Mesodermal cell (in vitro differentiated cells): ENCODE results near the gene HAS3.

Experiments
- H3K27ac ChIP-seq: 2 replicates; pipeline ENCODE4 v1.7.0; 2013; ENCODE audit warnings: mild to moderate bottlenecking, low read depth, low read length, moderate library complexity; ENCODE audit not compliant: severe bottlenecking
- H3K36me3 ChIP-seq: 2 replicates; pipeline ENCODE4 v1.7.1; 2013; ENCODE audit warnings: mild to moderate bottlenecking, low read length, moderate library complexity; ENCODE audit not compliant: control insufficient read depth, insufficient read depth
- H3K4me1 ChIP-seq: one replicate; pipeline ENCODE4 v1.7.1; 2013; ENCODE audit warnings: mild to moderate bottlenecking, low read length; ENCODE audit not compliant: insufficient read depth, control insufficient read depth, poor library complexity, severe bottlenecking
- H3K4me3 ChIP-seq: 2 replicates; pipeline ENCODE4 v1.7.0; 2013; ENCODE audit warnings: low read length, control low read depth, mild to moderate bottlenecking; ENCODE audit not compliant: insufficient read depth, poor library complexity, severe bottlenecking; ENCODE audit errors: extremely low read depth
- H3K9me3 ChIP-seq: 2 replicates; pipeline ENCODE4 v1.7.1; 2013; ENCODE audit warnings: mild to moderate bottlenecking, low read length, moderate library complexity; ENCODE audit not compliant: control insufficient read depth
- WGBS, 2 experiments: methylation state at CpG; one replicate each; pipeline ENCODE4 v1.1.5; 2013; ENCODE audit warnings: missing lambda C conversion rate in 2 of 2; ENCODE audit not compliant: insufficient coverage in 2 of 2; 5-methylcytosine and 5-hydroxymethylcytosine counted together

Gene HAS3

DNA sequence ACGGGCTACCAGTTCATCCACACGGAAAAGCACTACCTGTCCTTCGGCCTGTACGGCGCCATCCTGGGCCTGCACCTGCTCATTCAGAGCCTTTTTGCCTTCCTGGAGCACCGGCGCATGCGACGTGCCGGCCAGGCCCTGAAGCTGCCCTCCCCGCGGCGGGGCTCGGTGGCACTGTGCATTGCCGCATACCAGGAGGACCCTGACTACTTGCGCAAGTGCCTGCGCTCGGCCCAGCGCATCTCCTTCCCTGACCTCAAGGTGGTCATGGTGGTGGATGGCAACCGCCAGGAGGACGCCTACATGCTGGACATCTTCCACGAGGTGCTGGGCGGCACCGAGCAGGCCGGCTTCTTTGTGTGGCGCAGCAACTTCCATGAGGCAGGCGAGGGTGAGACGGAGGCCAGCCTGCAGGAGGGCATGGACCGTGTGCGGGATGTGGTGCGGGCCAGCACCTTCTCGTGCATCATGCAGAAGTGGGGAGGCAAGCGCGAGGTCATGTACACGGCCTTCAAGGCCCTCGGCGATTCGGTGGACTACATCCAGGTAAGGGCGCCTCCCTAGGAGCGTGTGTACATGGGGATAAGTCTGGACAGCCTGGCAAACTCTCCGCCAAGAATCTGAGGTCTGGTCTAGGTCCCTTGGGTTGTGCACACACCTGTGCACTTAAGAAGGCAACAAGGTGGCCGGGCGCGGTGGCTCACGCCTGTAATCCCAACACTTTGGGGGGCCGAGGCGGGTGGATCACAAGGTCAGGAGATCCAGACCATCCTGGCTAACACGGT lies 4.2 kb downstream of the HAS3 start:
- Histone ChIP-seq H3K4me3 (no peak overlapping the region), H3K36me3 (peaks cover 27% of the 10 kb centered on the region), H3K27ac (no peak overlapping the region), H3K4me1 (peaks cover 11% of the 10 kb centered on the region), H3K9me3 (no peaks in the 10 kb centered on the region)
- WGBS, 2 experiments = 95 to 96% methylated on average over 40 to 47 of the region's 48 CpGs

DNA sequence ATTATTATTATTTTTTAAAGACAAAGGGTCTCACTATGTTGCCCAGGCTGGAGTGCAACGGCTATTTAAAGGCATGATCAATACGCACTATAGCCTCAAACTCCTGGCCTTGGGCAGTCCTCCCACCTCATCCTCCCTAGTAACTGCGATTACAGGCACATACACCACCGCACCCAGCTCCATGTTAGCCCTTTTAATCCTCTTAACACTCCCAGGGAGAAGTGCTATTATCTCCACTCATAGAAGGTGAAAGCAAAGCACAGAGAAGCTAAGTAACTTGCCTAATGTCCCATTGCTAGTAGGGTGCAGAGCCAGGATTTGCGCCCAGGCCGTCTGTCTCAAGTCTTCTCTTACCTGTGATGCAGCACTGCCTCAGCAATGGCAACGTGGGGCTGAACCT lies 5.0 kb downstream of the HAS3 start:
- Histone ChIP-seq H3K36me3 (peaks cover 34% of the 10 kb centered on the region), H3K4me3 (no peak overlapping the region), H3K9me3 (no peaks in the 10 kb centered on the region), H3K4me1 (peaks cover 11% of the 10 kb centered on the region), H3K27ac (no peak overlapping the region)
- WGBS, 2 experiments = 91 to 92% methylated on average over 6 to 7 of the region's 7 CpGs

DNA sequence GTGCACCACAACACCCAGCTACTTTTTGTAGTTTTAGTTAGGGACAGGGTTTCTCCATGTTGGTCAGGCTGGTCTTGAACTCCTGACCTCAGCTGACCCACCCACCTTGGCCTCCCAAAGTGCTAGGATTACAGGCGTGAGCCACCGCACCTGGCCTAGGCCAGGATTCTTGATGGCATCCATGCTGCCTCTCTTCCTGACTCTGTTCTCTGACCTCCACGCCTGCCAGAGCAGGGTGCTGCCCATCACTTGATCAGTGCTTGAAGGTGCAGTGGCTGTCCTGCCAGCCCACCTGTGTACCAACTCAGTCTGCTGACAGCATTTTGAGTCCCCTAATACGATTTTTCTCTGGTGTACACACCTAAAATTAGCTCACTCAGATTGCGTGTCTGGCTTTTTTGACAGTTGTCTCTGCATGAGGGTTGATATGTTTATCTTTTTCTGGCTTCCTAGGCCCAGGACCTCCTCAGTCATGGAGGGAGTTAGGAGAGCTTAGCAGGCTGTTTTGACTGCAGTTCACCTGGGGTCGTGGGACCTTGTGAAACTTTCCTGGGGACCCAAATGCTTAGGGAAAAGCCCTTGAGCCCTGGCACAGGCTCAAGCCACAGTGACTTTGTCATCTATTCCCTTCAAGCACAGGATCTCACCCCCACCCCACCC lies 5.9 kb downstream of the HAS3 start:
- Histone ChIP-seq H3K9me3 (no peaks in the 10 kb centered on the region), H3K27ac (no peak overlapping the region), H3K4me1 (peaks cover 11% of the 10 kb centered on the region), H3K4me3 (no peak overlapping the region), H3K36me3 (peaks cover 43% of the 10 kb centered on the region)
- 92 to 93% methylated on average over 5 to 6 of the region's 6 CpGs for WGBS, 2 experiments

DNA sequence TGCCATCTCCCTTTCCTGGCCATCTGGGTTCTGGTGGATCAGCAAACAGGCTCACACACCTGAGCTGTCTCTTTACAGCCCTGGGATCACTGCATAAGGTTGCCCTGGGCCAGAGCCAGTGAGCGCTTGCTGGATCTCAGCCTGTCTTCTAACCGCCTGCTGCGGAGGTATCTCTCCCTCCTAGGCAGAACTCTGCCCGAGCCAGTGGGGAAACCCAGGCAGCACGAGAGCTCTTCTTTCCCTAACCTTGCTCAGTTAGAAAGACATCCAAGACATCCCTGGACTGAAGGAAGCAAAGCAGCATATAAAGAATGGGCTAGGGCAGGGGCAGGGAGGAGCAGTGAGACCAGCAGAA lies 6.4 kb downstream of the HAS3 start:
- H3K4me3 ChIP-seq = no peak overlapping the region
- peaks cover 49% of the 10 kb centered on the region for H3K36me3 ChIP-seq
- 93 to 94% methylated on average over 5 of the region's 5 CpGs for whole genome bisulfite sequencing, 2 experiments

DNA sequence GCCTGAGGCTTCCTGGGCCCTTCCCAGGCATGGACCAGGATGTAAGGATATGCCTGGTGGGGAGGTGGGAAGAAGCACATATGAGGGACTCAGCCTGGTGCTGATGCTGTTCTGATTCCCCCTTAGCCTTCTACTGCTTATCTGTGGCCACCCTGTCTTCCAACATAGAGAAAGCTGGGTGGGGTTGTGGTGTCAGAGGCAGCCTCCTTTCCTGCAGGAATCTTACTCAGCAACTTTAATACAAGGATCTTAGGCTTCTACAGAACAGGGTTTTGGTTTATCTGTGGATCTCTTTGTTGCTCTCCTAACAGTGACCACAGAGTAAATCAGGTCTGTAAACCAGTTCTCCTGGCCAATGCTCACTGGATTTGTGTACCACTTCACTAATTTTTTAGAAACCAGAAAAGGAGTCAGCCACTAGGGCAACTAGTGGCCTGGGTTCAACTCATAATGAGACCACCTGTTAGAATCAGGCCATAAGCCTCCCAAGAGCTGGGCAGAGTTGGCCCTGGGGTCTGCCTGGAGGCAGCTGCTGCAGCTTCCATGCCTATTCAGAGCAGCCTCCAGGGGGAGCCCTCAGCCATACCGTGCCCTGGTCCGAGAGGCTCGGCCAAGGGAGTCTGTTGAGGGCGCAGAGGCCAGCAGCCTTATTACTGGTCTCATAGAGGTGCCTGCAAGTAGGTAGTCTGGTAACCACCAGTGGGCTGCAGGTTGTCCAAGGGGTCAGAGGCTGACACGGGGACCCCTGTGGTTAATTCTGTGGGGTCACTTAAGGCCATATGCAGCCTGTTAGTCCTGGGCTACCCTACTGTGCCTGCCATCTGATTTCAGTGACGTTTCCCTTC lies 7.1 kb downstream of the HAS3 start:
- peaks cover 55% of the 10 kb centered on the region for H3K36me3 ChIP-seq
- no peak overlapping the region for H3K4me3 ChIP-seq
- no peak overlapping the region for H3K27ac ChIP-seq
- H3K4me1 ChIP-seq = peaks cover 6% of the 10 kb centered on the region
- no peaks in the 10 kb centered on the region for H3K9me3 ChIP-seq
- 72 to 88% methylated on average over 2 to 6 of the region's 6 CpGs for WGBS, 2 experiments

More for the DNA sequence above, 6.4 kb downstream of the HAS3 start:
- Histone ChIP-seq H3K9me3 (no peaks in the 10 kb centered on the region), H3K27ac (no peak overlapping the region), H3K4me1 (peaks cover 9% of the 10 kb centered on the region)

DNA sequence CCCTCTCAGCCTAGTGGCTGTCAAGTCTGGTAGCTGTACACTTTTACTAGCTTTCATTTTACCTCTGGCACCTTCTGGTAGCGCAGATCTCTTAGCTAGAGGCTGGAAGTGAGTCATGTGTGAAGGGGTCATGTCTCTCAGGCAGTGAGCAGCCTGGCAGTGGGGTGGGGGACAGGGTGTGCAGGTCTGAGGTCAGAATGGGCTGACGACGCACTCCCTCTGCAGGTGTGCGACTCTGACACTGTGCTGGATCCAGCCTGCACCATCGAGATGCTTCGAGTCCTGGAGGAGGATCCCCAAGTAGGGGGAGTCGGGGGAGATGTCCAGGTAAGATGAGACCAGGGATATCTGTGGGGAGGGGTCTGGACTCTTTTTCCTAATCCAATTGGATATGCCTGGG lies 7.8 kb downstream of the HAS3 start:
- 95 to 96% methylated on average over 7 of the region's 7 CpGs for WGBS, 2 experiments
- H3K27ac ChIP-seq = no peak overlapping the region
- H3K9me3 ChIP-seq = no peaks in the 10 kb centered on the region
- H3K36me3 ChIP-seq = peaks cover 62% of the 10 kb centered on the region
- no peak overlapping the region for H3K4me3 ChIP-seq
- peaks cover under 1% of the 10 kb centered on the region for H3K4me1 ChIP-seq

DNA sequence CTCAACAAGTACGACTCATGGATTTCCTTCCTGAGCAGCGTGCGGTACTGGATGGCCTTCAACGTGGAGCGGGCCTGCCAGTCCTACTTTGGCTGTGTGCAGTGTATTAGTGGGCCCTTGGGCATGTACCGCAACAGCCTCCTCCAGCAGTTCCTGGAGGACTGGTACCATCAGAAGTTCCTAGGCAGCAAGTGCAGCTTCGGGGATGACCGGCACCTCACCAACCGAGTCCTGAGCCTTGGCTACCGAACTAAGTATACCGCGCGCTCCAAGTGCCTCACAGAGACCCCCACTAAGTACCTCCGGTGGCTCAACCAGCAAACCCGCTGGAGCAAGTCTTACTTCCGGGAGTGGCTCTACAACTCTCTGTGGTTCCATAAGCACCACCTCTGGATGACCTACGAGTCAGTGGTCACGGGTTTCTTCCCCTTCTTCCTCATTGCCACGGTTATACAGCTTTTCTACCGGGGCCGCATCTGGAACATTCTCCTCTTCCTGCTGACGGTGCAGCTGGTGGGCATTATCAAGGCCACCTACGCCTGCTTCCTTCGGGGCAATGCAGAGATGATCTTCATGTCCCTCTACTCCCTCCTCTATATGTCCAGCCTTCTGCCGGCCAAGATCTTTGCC lies 9.0 kb downstream of the HAS3 start:
- Histone ChIP-seq H3K9me3 (no peaks in the 10 kb centered on the region), H3K27ac (no peak overlapping the region), H3K4me3 (no peak overlapping the region), H3K36me3 (peaks cover 74% of the 10 kb centered on the region), H3K4me1 (no peaks in the 10 kb centered on the region)
- WGBS, 2 experiments = 95 to 98% methylated on average over 23 to 25 of the region's 25 CpGs

DNA sequence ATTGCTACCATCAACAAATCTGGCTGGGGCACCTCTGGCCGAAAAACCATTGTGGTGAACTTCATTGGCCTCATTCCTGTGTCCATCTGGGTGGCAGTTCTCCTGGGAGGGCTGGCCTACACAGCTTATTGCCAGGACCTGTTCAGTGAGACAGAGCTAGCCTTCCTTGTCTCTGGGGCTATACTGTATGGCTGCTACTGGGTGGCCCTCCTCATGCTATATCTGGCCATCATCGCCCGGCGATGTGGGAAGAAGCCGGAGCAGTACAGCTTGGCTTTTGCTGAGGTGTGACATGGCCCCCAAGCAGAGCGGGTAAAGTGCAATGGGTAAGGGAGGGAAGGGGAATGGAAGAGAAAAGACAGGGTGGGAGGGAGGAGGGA lies 9.5 kb downstream of the HAS3 start:
- H3K27ac ChIP-seq = no peak overlapping the region
- no peak overlapping the region for H3K4me3 ChIP-seq
- H3K36me3 ChIP-seq = peaks cover 74% of the 10 kb centered on the region
- 94 to 96% methylated on average over 5 to 6 of the region's 6 CpGs for WGBS, 2 experiments
- no peaks in the 10 kb centered on the region for H3K9me3 ChIP-seq
- no peaks in the 10 kb centered on the region for H3K4me1 ChIP-seq

DNA sequence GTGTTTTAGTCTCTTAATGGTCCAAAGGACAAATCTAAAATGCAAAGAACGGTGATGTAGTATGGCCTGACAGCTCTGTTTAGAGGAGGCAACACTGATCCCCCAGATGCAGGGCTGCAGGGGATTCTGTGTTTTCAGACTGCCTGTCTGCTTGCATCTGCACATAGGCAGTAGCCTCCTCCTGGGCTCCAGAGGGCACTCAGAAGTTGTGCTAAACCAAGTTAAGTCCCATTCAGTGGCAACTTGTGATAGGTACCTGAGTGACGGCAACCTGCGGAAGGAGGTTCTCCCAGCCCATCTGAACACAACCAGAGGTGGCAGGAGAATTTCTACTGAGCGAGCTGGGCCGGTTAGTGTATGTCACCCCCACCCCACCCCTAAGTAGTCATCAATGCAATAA lies 9.9 kb downstream of the HAS3 start:
- Histone ChIP-seq H3K27ac (no peak overlapping the region), H3K9me3 (no peaks in the 10 kb centered on the region), H3K4me1 (no peaks in the 10 kb centered on the region), H3K4me3 (no peak overlapping the region), H3K36me3 (peaks cover 75% of the 10 kb centered on the region)
- WGBS, 2 experiments = 95 to 98% methylated on average over 3 of the region's 5 CpGs

DNA sequence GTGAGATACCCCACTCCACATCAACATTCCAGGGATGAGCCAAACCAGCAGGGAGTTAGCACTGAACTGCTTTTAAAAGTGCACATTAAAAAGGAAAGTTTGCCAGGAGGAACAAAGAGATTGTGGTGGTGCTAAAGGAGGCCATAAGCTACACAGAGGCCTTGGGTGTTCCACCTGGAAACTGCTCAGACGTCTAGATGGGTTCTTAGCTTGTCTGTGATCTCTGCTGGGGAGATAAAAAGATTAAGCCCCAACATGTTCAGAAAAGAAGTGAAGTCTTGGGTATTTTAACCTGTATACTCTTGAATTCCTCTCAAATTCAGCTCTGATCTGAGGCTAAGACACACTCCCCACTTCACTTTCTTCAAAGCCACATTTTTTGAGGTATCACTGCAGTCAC lies 10.4 kb downstream of the HAS3 start:
- no peaks in the 10 kb centered on the region for H3K4me1 ChIP-seq
- WGBS, 2 experiments = 60 to 71% methylated on average over 1 of the region's 1 CpG

More for the DNA sequence above, 10.4 kb downstream of the HAS3 start:
- peaks cover 75% of the 10 kb centered on the region for H3K36me3 ChIP-seq
- H3K4me3 ChIP-seq = no peak overlapping the region
- no peak overlapping the region for H3K27ac ChIP-seq
- no peaks in the 10 kb centered on the region for H3K9me3 ChIP-seq
